DMS79 treated with DMSO at 0.1 percent for 48 hours (cell line): Measurements from ENCODE around the gene GCNA.
"Not testable (repeated sequence)": the region's sequence is repeated elsewhere in the genome, so short reads cannot be mapped to it uniquely, and the experiment has no call there.

Experiments used
- DNase-seq: peaks from one replicate; lab custom pipeline; 2025; lab: John Stamatoyannopoulos, UW

GCNA gene

GRCh38 chrX:71558920-71559319 is 19.3 kb upstream of the GCNA start:
- no peak for DNase-seq

- DNase-seq, result not testable (repeated sequence)
Observed at GRCh38 chrX:71559773-71560172, 18.5 kb upstream of the GCNA start.

- DNase-seq, result no peak
Observed at GRCh38 chrX:71563921-71564320, 14.3 kb upstream of the GCNA start.

GRCh38 chrX:71565474-71566041 is 12.7 kb upstream of the GCNA start:
- DNase-seq, result no peak

- peak; percentile 15 for DNase-seq
Observed at GRCh38 chrX:71571390-71571789, 6.8 kb upstream of the GCNA start.

- no peak for DNase-seq
Observed at GRCh38 chrX:71573590-71573989, 4.6 kb upstream of the GCNA start.

- DNase-seq, result no peak
Observed at GRCh38 chrX:71577682-71578081, 555 bp upstream of the GCNA start.

GRCh38 chrX:71579136-71579989 is 1.1 kb downstream of the GCNA start:
- no peak for DNase-seq

GRCh38 chrX:71579990-71580380 is 1.7 kb downstream of the GCNA start:
- no peak for DNase-seq

- DNase-seq, result no peak
Observed at GRCh38 chrX:71581210-71581609, 3.0 kb downstream of the GCNA start.

- no peak for DNase-seq
Observed at GRCh38 chrX:71586929-71587328, 8.7 kb downstream of the GCNA start.

- not testable (repeated sequence) for DNase-seq
Observed at GRCh38 chrX:71593210-71593609, 15.0 kb downstream of the GCNA start.

- DNase-seq, result no peak
Observed at GRCh38 chrX:71599965-71600364, 21.7 kb downstream of the GCNA start.

GRCh38 chrX:71603618-71604017 is 25.4 kb downstream of the GCNA start:
- no peak for DNase-seq

GRCh38 chrX:71604141-71604540 is 25.9 kb downstream of the GCNA start:
- no peak for DNase-seq

GRCh38 chrX:71604796-71605568 is 26.7 kb downstream of the GCNA start:
- no peak for DNase-seq

- DNase-seq, result no peak
Observed at GRCh38 chrX:71606536-71607216, 28.4 kb downstream of the GCNA start.

- no peak for DNase-seq
Observed at GRCh38 chrX:71607488-71607887, 29.3 kb downstream of the GCNA start.

- no peak for DNase-seq
Observed at GRCh38 chrX:71609095-71609750, 31.0 kb downstream of the GCNA start.

GRCh38 chrX:71611736-71612135 is 33.5 kb downstream of the GCNA start:
- not testable (repeated sequence) for DNase-seq

GRCh38 chrX:71612256-71612655 is 34.0 kb downstream of the GCNA start:
- DNase-seq, result no peak

GRCh38 chrX:71615056-71615455 is 36.8 kb downstream of the GCNA start:
- no peak for DNase-seq
